GM20431 (cell line): ENCODE results near the gene LRRC49.
"Not testable (repeated sequence)": the region's sequence is repeated elsewhere in the genome, so short reads cannot be mapped to it uniquely, and the experiment has no call there.

Experiments used
- in situ Hi-C: fragments of 300-500 bp; cut with MseI, MboI; formaldehyde crosslinking; loops from one replicate; pipeline ENCODE4 v1.15.0; 2020; ENCODE audit warnings: low sequenced_read_pairs; ENCODE audit not compliant: unreplicated experiment

The LRRC49 gene

DNA sequence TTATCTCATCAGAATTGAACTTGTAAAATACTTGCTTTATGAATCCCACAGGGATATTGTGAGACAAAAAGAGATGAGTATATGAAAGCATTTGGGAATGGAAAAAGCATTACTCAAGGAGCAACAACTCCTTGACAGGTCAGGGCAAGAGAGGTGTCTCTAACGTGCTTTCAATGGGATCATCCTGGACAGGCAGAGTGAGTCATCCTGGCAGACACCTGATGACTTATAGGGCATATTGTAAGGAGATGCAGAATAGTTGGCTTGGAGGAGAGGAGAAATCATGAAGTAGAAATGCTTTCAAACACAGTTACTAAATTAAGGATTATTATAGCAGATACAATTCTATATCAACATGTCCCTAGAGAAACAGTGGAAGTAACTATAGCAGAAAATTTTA is 150.7 kb downstream of the LRRC49 start:
- in situ Hi-C loops: no loop called here

GRCh38 chr15:71044006-71044405 is 151.4 kb downstream of the LRRC49 start:
- in situ Hi-C loops: no loop called here

GRCh38 chr15:71046146-71046545 is 153.5 kb downstream of the LRRC49 start:
- in situ Hi-C loops: not testable (repeated sequence)

DNA sequence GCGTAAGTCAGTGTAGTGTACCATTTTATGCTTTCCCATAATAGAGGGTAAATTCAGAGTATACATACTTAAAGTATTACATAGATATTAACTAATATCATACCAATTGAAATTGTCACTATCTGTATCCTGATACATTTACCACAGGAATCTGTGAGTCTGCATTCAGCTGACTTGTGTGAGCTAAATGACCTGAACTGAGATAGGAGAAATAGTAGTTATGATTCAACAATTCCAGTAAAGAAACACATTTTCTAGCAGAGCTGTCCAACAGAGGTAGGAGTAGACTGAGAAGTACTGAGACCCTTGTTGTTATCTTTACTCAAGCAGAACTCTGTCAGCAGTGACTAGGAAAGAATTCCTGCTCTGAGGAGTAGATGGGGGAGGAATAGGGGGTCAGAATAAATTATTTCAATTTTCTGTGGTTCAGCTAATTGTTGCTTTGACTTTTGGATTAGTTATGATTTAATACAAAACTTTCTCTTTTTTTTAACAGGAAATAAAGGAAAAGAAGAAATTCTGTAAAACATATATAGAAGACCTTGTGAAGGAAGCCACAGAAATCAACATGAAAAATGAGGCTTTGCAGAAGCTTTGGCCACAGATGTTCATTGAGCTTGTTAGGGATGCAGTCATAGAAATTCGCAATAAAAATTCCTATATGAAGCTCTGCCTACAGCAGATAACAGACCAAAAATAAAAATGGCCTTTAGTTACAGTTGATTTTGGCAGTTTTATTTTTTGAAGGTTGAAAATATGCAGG is 156.5 kb downstream of the LRRC49 start:
- in situ Hi-C loops: no loop called here

- in situ Hi-C loops: no loop called here
These were observed 157.2 kb downstream of the LRRC49 start for GRCh38 chr15:71049706-71050422.

DNA sequence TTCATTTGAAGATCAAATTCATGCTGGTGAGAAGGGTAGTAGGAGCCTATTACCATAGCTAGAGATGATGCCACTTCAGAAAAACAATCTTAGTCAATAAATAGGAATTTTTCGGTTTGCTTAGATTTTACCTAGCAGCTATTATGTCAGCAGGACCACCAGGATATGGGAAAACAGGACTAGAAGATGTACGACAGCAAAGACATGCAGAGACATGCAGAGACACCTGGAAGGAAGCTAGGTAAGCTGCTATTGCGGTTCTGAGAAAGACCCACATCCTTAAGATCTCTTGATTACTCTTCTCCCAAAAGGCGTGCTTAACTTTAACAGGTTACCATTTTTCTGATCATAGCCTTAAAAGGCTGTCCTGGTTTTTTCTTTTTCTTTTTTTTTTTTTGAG is 157.8 kb downstream of the LRRC49 start:
- in situ Hi-C loops: no loop called here

- in situ Hi-C loops: no loop called here
These were observed 158.9 kb downstream of the LRRC49 start for GRCh38 chr15:71051539-71051938.

- in situ Hi-C loops: no loop called here
These were observed 159.7 kb downstream of the LRRC49 start for GRCh38 chr15:71052356-71052755.

- in situ Hi-C loops: no loop called here
These were observed 161.8 kb downstream of the LRRC49 start for GRCh38 chr15:71054286-71054952.

DNA sequence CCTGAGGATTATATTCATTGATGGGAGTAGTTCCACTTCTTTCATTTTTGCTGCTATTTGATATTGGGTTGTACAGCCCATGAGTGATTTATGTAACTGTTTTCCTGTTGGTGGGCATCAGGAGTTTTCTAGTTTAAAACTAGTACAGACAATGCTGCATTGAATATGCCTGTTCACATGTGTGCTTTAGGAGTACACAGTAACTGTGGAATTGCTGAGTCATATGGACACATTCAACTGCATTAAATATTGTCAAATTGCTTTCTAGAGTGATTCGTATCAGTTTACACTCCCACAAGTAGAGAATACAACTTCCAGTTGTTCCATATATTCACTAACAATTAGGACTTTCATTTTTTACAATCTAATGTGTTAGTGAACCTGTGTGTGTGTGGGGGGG is 162.8 kb downstream of the LRRC49 start:
- in situ Hi-C loops: no loop called here

- in situ Hi-C loops: no loop called here
These were observed 163.5 kb downstream of the LRRC49 start for GRCh38 chr15:71056111-71056510.

- in situ Hi-C loops: no loop called here
These were observed 164.5 kb downstream of the LRRC49 start for GRCh38 chr15:71057143-71057542.

DNA sequence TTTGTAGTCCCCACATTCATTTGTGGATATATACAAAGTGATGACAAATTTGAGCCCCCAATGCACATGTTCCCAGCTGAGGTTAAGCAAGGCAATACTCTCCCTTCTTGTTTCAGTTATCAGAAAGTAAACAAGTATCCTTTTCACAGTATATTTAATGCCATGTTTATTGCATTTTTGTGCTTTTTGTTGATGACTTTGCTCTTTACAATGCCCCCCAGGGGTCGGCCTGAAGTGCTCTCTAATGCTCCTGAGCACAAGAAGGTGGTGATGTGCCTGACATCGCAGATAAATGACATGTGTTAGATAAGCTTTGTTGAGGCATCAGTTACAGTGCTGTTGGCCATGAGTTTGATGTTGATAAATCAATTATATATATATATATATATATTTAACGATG is 165.0 kb downstream of the LRRC49 start:
- in situ Hi-C loops: no loop called here

GRCh38 chr15:71060983-71061382 is 168.4 kb downstream of the LRRC49 start:
- in situ Hi-C loops: no loop called here

DNA sequence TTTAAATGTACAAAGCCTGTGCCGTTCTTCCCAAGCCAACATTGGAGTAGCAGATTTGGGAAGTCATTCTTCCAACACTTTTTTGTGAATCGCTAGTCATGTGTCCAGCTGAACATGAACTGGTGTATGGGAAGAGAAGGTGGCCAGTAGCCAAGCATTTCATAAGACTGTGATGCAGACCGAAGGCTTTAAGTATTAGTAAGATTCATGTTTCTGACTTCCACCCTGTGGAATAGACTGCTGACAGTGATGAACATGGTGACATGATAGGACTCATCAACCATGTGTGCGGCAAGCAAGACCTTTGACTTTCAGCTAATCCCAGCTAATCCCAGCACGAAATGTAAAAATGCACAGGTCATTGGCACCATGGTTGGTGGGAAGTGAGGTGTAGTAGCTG is 174.4 kb downstream of the LRRC49 start:
- in situ Hi-C loops: no loop called here

DNA sequence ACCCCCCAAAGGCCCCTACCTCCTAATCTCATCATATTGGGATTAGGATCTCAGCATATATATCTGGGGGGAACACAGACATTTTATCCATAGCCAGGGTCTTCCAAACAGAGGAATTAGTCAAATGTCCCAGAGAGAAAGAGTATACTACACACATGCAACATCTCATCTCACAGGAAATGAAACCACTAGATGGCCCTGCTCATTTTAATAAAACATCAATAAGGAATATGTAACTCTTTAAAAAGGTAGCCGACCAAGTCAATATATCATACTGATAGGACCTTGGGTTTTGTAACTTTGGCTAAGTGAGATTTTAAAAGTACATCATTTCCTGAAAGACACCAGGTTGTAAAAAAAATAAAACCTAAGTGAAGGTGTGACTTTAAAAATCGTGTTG is 177.1 kb downstream of the LRRC49 start:
- in situ Hi-C loops: no loop called here

DNA sequence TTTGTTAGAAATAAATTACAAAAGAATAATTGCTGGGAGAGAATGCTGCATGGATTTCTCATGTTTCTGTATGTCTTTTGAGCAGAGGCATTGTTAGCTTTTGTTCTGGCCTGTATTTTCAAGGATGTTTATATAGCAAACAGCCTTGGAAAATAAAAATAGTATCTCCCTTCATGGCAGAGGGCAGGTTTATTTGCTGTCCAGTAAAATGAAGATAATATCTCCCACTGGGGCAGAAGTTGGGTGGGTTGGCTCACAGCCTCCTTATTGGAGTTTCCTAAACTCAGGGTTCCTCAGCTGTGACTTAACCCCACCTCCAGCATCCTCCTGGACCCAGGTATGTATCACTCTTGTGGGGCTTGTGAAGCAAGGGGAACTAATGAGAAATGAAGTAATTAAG is 178.9 kb downstream of the LRRC49 start:
- in situ Hi-C loops: no loop called here

DNA sequence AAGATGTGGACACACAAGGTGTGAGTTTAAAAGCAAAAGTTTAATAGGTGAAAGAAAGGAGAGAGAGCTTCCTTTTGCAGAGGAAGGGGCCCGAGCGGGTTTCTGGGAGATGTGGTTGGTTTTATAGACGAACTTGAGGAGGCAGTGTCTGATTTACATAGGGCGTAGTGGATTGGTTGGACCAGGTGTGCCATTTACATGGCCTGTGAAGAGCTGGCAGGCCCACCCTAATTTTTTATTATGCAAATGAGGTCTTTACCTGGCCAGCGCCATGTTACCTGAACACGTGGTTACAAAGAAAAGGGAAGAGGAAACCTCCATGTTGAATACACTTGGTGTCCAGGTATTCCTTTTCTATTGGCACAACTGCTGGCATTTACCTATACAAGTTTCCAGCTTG is 179.8 kb downstream of the LRRC49 start:
- in situ Hi-C loops: no loop called here

DNA sequence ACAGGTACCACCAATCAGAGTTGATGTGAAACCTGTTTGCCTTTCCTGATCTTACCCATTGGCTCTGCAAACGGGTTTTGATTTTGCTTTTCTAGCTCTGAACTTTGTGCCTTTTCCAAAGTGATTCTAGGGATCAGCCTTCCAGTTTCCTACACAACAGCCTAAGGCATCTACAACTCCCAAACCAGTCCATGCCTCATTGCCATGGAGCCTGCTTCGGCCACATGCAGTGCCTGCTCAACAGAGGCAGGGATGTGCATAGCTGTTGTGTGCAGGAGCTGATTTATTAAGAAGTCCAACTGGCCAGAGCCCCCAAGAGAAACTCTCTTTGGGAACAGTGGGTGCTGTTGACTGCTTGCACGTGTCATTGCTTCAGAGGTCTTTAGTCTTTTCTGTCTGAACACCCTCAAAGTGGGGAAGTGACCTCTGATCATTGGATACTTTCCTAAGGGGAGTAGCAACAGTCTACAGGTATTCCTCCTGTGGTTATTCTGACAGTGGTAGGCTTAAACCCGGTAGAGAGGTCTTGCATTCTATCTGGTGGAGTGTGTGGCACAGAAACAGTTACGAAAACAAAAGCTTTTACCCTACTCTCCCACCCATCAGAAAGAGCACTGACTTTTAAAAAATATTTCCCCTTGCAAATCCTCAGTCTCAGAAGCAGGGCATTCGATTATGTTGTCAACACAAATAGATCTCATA is 186.0 kb downstream of the LRRC49 start:
- in situ Hi-C loops: no loop called here

DNA sequence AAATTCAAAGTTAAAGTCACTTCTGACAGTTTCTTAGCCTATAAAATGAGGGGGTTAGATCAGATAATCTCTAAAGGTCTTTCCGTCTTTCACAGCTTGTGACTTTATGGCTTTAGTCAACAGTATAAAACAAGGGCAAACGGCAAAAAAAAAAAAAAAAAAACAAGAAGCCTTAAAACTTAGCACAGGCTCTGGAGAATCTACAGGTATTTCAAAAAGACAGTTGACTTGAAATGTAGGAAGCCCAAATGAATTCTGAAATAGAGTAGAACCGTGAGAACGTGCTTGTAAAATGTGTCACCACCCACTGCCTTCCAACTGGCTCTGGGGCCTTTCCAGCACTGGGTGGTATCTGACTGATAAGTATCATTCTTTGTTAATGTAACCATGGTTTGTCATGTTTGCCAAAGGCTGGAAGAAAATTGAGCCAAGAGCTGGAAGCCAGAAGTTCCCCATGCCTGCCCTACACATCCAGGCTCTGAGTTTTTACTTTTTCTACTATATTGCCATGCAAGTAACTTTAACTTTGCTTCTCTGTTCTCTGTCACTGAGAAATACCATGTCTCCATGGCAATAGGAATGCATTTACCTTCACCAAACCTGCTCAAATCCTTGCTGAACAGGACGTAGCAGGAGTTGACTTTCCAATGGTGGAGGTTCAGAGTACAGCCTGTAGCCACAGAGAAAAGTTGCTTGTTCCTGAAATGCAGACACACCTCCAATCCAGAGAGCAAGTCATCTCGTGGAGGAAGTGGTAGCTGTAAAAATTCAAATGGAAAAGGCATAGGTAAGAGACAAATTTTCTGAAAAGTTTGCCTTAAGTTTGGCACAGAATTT is 186.8 kb downstream of the LRRC49 start:
- in situ Hi-C loops: no loop called here
